NT2/D1 (cell line): Measurements from ENCODE around the gene AGPAT3.

Experiments
- SUZ12 ChIP-seq: IDR thresholded peaks from 2 replicates; pipeline ENCODE4 v1.6.1; 2011; ENCODE audit not compliant: insufficient read length, insufficient read depth; ENCODE audit errors: extremely low read depth
- YY1 ChIP-seq: IDR thresholded peaks from 2 replicates; pipeline ENCODE4 v1.6.1; 2011; ENCODE audit not compliant: insufficient read length, insufficient read depth
- ZNF274 ChIP-seq: IDR thresholded peaks from 2 replicates; pipeline ENCODE4 v1.6.1; 2011; ENCODE audit warnings: mild to moderate bottlenecking, low read depth, low read length

- no peak for TF ChIP-seq YY1
- TF ChIP-seq SUZ12 = no peak
- TF ChIP-seq ZNF274 = no peak
Measured at GRCh38 chr21:43849532-43850299, 15.3 kb upstream of the AGPAT3 start.
